ENCODE measurements around the gene SEZ6L2. TPM values are rescaled to one million over a fixed set of nuclear protein-coding genes. Genes with fewer than 3 reads are reported as not detected.

The SEZ6L2 gene
- total and polyA plus RNA-seq, 2 of the 8 experiments (the other 6 are each of a cell fraction or from before 2014, with no cell fraction given) = 43.5 to 47.7 TPM

DNA sequence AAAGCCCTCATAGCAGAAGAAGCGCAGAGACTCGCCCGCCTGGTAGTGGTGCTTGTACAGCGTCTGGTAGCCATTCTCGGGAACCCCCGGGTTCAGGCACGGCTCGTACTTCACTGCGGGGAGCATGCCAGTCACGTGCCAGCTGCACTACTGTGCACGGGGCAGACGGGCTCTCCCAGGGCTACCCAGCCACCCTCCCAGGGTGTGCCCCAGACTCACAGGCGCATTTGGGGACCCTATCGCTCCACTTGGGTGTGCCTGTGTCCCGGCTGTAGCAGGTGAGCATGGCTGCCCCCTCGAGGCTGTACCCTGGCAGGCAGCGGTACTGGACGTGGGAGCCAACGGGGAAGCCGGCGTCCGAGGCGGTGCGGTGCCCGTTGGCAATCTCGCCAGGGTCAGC is 26.0 kb downstream of the SEZ6L2 start:
- H2AFZ ChIP-seq (ENCODE audit: low read length) = no peak overlapping the region
- H3K56ac ChIP-seq (replicated peaks; ENCODE audit: insufficient read length, low read depth, low read length) = no peak overlapping the region
- no peak overlapping the region for H3K4ac ChIP-seq (replicated peaks; ENCODE audit: insufficient read length, low read depth, low read length)
- H3K27ac ChIP-seq (ENCODE audit: low read depth, low read length) = no peak overlapping the region
- WGBS, 2 experiments (ENCODE audit: extremely low coverage in 1 of 2, insufficient coverage in 1 of 2, insufficient read length in 1 of 2, insufficient replicate concordance in 2 of 2, low coverage in 1 of 2, low lambda C conversion rate in 2 of 2, missing lambda C conversion rate in 1 of 2) = 96% methylated on average over 20 of the region's 26 CpGs; no CpG with 5 or more reads in 1 of the 2 experiments
- no peak overlapping the region for H3K23ac ChIP-seq (ENCODE audit: insufficient read length)
- H4K5ac ChIP-seq (ENCODE audit: insufficient read length, low read depth, low read length) = no peak overlapping the region
- no peak overlapping the region for H2BK15ac ChIP-seq (ENCODE audit: low read length)
- ChIA-PET CTCF (ENCODE audit: partially characterized antibody) (interaction anchor here (1.0 to 3.5 kb wide), 3 partner anchors 10 to 65 kb away, joined by 3 to 10 read pairs (median 6); partner anchors contain the start of gene CDIPT), POLR2A (ENCODE audit: partially characterized antibody) (interaction anchor here (0.6 to 1.9 kb wide), 5 partner anchors 10 to 67 kb away, joined by 3 to 6 read pairs (median 3); partner anchors contain the start of genes CDIPT and PAGR1)
- H2AK5ac ChIP-seq (ENCODE audit: low read depth, low read length) = no peak overlapping the region
- no peaks in the 10 kb centered on the region for H3K27me3 ChIP-seq (replicated peaks in 1 of 4; ENCODE audit: control insufficient read depth in 3 of 4, extremely low read depth in 1 of 4, insufficient read depth in 3 of 4, low read length in 3 of 4)
- H3K23me2 ChIP-seq (ENCODE audit: low read depth, low read length) = peaks cover 7% of the 10 kb centered on the region; the same call in 1 of the 2 replicates
- H3K79me2 ChIP-seq (ENCODE audit: control insufficient read depth in 1 of 2, insufficient read depth in 2 of 2, low read length in 2 of 2) = no peaks in the 10 kb centered on the region; a peak in 1 of 4 replicates
- H3K36me3 ChIP-seq (ENCODE audit: control insufficient read depth in 2 of 4, insufficient read depth in 4 of 4, low read length in 3 of 4) = peaks cover 0 to 3% (median 0%) of the 10 kb centered on the region in 4 experiments; a peak in 2 of 8 replicates
- H3K9ac ChIP-seq (replicated peaks in 1 of 4; ENCODE audit: extremely low read depth in 1 of 4, low read depth in 3 of 4, low read length in 3 of 4) = no peak overlapping the region
- H3K14ac ChIP-seq (ENCODE audit: insufficient read length) = no peak overlapping the region
- no peak overlapping the region for H4K91ac ChIP-seq (replicated peaks; ENCODE audit: insufficient read length, low read length)
- no peak overlapping the region for H3K18ac ChIP-seq (ENCODE audit: extremely low read depth, low read length)
- H2BK5ac ChIP-seq (ENCODE audit: low read depth, low read length) = no peak overlapping the region
- no peak overlapping the region for H2BK20ac ChIP-seq (ENCODE audit: low read length)
- H4K20me1 ChIP-seq (replicated peaks in 1 of 2; ENCODE audit: control insufficient read depth in 1 of 2, insufficient read depth in 2 of 2, low read length in 2 of 2) = peaks cover 0 to 2% of the 10 kb centered on the region in 2 experiments
- FAIRE-seq (no peak), DNase-seq (ENCODE audit: low read depth in 1 of 2, low spot score in 2 of 2) (no peak)
- H2BK12ac ChIP-seq (ENCODE audit: low read depth, low read length) = no peak overlapping the region
- no peak overlapping the region for H3K4me2 ChIP-seq (ENCODE audit: insufficient read depth in 1 of 2, low read depth in 2 of 2, low read length in 2 of 2)
- peak overlapping the region; percentile 12 for H4K8ac ChIP-seq (ENCODE audit: extremely low read depth, insufficient read depth, low read length)
- H3K4me1 ChIP-seq (replicated peaks in 1 of 4; ENCODE audit: control insufficient read depth in 3 of 4, insufficient read depth in 4 of 4, low read length in 3 of 4) = peaks cover 0 to 11% (median 7%) of the 10 kb centered on the region in 4 experiments; a peak in 5 of 7 replicates
- no peaks in the 10 kb centered on the region for H3K79me1 ChIP-seq (ENCODE audit: low read depth, low read length)
- no peak overlapping the region for H3K4me3 ChIP-seq (ENCODE audit: extremely low read depth in 1 of 4, insufficient read depth in 2 of 4, low read depth in 3 of 4, low read length in 4 of 4)
- H3K9me3 ChIP-seq (ENCODE audit: insufficient read depth in 2 of 2, low read depth in 1 of 2, low read length in 1 of 2) = no peaks in the 10 kb centered on the region
- no peak overlapping the region for H2BK120ac ChIP-seq (replicated peaks; ENCODE audit: low read depth, low read length)
- no peak for TF ChIP-seq EP300 (IDR thresholded peaks at IDR 0.05; ENCODE audit: borderline replicate concordance in 1 of 2, low read depth in 2 of 2, low read length in 2 of 2)
- no peak for TF ChIP-seq NANOG (IDR thresholded peaks at IDR 0.05; ENCODE audit: insufficient read depth, low read depth, low read length, poor library complexity, severe bottlenecking)
- no peak for TF ChIP-seq SIRT6 (IDR thresholded peaks at IDR 0.05; ENCODE audit: low read length)
- TF ChIP-seq, protein P1, sequence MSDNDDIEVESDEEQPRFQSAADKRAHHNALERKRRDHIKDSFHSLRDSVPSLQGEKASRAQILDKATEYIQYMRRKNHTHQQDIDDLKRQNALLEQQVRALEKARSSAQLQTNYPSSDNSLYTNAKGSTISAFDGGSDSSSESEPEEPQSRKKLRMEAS (IDR thresholded peaks at IDR 0.05) = no peak
- no peak for TF ChIP-seq JUN (IDR thresholded peaks at IDR 0.05; ENCODE audit: low read depth, low read length)
- no peak for TF ChIP-seq KDM5A (IDR thresholded peaks at IDR 0.05; ENCODE audit: low read length)
- no peak for TF ChIP-seq E2F6 (IDR thresholded peaks at IDR 0.05)
- TF ChIP-seq EGR1 (IDR thresholded peaks at IDR 0.05; ENCODE audit: borderline replicate concordance, low read depth, low read length) = no peak
- TF ChIP-seq CEBPB (IDR thresholded peaks at IDR 0.05; ENCODE audit: low read depth, low read length) = no peak
- TF ChIP-seq, protein P2, sequence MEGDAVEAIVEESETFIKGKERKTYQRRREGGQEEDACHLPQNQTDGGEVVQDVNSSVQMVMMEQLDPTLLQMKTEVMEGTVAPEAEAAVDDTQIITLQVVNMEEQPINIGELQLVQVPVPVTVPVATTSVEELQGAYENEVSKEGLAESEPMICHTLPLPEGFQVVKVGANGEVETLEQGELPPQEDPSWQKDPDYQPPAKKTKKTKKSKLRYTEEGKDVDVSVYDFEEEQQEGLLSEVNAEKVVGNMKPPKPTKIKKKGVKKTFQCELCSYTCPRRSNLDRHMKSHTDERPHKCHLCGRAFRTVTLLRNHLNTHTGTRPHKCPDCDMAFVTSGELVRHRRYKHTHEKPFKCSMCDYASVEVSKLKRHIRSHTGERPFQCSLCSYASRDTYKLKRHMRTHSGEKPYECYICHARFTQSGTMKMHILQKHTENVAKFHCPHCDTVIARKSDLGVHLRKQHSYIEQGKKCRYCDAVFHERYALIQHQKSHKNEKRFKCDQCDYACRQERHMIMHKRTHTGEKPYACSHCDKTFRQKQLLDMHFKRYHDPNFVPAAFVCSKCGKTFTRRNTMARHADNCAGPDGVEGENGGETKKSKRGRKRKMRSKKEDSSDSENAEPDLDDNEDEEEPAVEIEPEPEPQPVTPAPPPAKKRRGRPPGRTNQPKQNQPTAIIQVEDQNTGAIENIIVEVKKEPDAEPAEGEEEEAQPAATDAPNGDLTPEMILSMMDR (IDR thresholded peaks at IDR 0.05; ENCODE audit: control extremely low read depth in 1 of 3, insufficient read depth in 1 of 3, low read depth in 1 of 3, low read length in 3 of 3) = no peak
